ENCODE results near the gene B4GALT1. TPM values are rescaled to one million over a fixed set of nuclear protein-coding genes. Genes with fewer than 3 reads are reported as not detected.

B4GALT1 gene
- total and polyA plus RNA-seq, 2 donors (not counting 3 experiments of a cell fraction or from before 2014, with no cell fraction given): 61.4 to 66.5 TPM

DNA sequence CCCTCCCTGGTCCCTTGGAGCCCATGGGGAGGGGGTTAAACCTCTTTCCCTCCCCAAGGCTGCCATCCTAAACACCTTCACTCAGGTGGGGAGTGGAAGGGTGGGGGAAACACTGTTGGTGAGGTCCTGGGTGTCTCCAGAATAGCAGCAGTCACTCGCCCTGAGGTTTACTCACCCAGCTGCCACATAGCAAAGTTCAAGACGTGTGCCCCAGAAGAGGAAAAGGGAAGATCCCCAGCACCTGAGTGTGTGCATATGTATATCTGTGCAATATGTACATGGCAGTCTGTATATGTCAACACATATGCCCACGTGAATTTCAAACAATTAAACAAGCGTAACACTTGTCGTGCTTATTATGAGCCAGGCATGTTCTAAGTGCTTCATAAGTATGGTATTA lies 59.4 kb downstream of the B4GALT1 start:
- Histone ChIP-seq H3K9me1 (replicated peaks; ENCODE audit: control insufficient read depth, extremely low read depth, insufficient read depth, low read length) (no peaks in the 10 kb centered on the region), H3K27me3 (ENCODE audit: control insufficient read depth in 2 of 2, insufficient read depth in 2 of 2, low read length in 2 of 2) (no peaks in the 10 kb centered on the region), H2AFZ (ENCODE audit: low read depth, low read length) (peak overlapping the region; percentile 69), H3K4me3 (replicated peaks in 1 of 3; ENCODE audit: insufficient read depth in 1 of 3, low read depth in 1 of 3, low read length in 3 of 3) (no peak overlapping the region), H3K4me1 (ENCODE audit: control insufficient read depth, extremely low read depth, insufficient read depth, low read length) (peaks cover 22% of the 10 kb centered on the region), H4K20me1 (replicated peaks; ENCODE audit: control insufficient read depth, extremely low read depth, insufficient read depth, low read length) (no peaks in the 10 kb centered on the region), H3K27ac (ENCODE audit: insufficient read depth, low read depth, low read length) (peak overlapping the region; percentile 87), H3K36me3 (ENCODE audit: control insufficient read depth in 2 of 2, extremely low read depth in 1 of 2, insufficient read depth in 2 of 2, low read length in 2 of 2) (peaks cover 0 to 6% of the 10 kb centered on the region in 2 experiments), H3K4me2 (ENCODE audit: insufficient read depth, low read length) (no peak overlapping the region), H3K9me3 (replicated peaks; ENCODE audit: control insufficient read depth, insufficient read depth, low read length) (no peaks in the 10 kb centered on the region), H3K79me2 (ENCODE audit: control insufficient read depth, insufficient read depth, low read length) (no peaks in the 10 kb centered on the region), H3K9ac (replicated peaks; ENCODE audit: extremely low read depth, insufficient read depth, low read length) (peak overlapping the region; percentile 70)
- TF ChIP-seq JUN (IDR thresholded peaks at IDR 0.05; ENCODE audit: borderline replicate concordance, insufficient read depth, insufficient read length, low read depth) (no peak), MYC (IDR thresholded peaks at IDR 0.05; ENCODE audit: low read depth, low read length) (no peak), POLR2A (IDR thresholded peaks at IDR 0.05; ENCODE audit: low read depth, low read length) (no peak), MAX (IDR thresholded peaks at IDR 0.05; ENCODE audit: insufficient read depth, insufficient read length) (no peak), GATA2 (IDR thresholded peaks at IDR 0.05; ENCODE audit: insufficient read depth, insufficient read length, low read depth, low read length) (no peak), FOS (IDR thresholded peaks at IDR 0.05; ENCODE audit: borderline replicate concordance, insufficient read depth, low read length) (no peak)
- intact Hi-C loops (cut with micrococcal nuclease): loop anchor here (1.0 kb wide), 3 partner anchors 25 to 60 kb away; partner anchors contain the start of gene B4GALT1
- ChIA-PET POLR2A (no interaction called here), CTCF (no interaction called here)
- FAIRE-seq (peak; percentile 21), DNase-seq (ENCODE audit: low read depth, low spot score) (no peak)
- BruUV-seq (replicated peaks): no TSS peak
- dilution Hi-C loops (cut with MboI; ENCODE audit: extremely low pct_ligation_motif_present, low sequenced_read_pairs): no loop called here

DNA sequence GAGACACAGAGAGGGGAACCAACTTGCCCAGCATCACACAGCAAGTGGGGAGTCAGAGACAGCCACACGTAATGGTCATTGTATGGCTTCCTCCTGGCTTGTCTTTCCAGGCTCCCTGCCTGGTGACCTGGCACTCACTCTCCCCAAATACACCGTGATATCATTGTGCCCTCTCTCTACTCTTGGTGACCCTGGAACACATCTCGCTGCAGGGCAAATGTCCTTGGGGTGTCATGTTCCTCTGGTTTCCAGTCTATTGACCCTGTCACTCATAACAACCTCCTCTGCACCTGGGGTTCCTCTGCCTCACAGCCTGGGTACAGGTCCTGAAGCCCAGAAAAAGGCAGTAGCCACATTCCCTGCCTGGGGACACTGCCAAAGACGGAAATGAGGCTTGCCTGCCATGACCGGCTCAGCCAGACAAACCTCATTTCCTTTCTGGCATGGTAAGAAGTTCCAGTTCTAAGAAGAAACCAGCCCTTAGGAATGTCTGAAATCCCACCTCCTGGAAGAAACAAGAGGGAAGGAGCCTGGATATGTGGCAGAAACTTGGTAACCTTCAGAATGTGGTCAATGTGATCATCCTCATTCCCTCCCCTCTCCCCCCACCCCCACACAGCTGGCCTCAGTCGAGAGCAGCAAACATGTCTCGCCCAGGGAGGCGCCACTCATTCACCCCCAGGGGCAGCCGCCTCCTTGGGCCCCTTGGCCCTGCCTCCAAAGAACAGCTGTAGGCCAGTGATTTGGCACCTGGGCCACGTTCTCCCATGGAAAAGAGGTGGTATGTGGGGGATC lies 60.1 kb downstream of the B4GALT1 start:
- H3K9me3 ChIP-seq (replicated peaks; ENCODE audit: control insufficient read depth, insufficient read depth, low read length): no peaks in the 10 kb centered on the region
- dilution Hi-C loops (cut with MboI; ENCODE audit: extremely low pct_ligation_motif_present, low sequenced_read_pairs): no loop called here
- H3K9ac ChIP-seq (replicated peaks; ENCODE audit: extremely low read depth, insufficient read depth, low read length): peak overlapping the region; percentile 70
- no peaks in the 10 kb centered on the region for H3K27me3 ChIP-seq (ENCODE audit: control insufficient read depth in 2 of 2, insufficient read depth in 2 of 2, low read length in 2 of 2)
- TSS peak; percentile 87 for BruUV-seq (replicated peaks)
- peak overlapping the region; percentile 87 for H3K27ac ChIP-seq (ENCODE audit: insufficient read depth, low read depth, low read length)
- CTCF ChIA-PET: no interaction called here
- TF ChIP-seq POLR2AphosphoS5 (IDR thresholded peaks at IDR 0.05; ENCODE audit: insufficient read depth, low read depth, low read length) (no peak), POLR2A (IDR thresholded peaks at IDR 0.05; ENCODE audit: low read depth, low read length) (peak; percentile 41), JUN (IDR thresholded peaks at IDR 0.05; ENCODE audit: borderline replicate concordance, insufficient read depth, insufficient read length, low read depth) (peak; percentile 4), MAX (IDR thresholded peaks at IDR 0.05; ENCODE audit: insufficient read depth, insufficient read length) (no peak)
- peaks cover 22% of the 10 kb centered on the region for H3K4me1 ChIP-seq (ENCODE audit: control insufficient read depth, extremely low read depth, insufficient read depth, low read length)
- FAIRE-seq (peak; percentile 98), DNase-seq (ENCODE audit: low read depth, low spot score) (peak; percentile 85)
- H3K36me3 ChIP-seq (ENCODE audit: control insufficient read depth in 2 of 2, extremely low read depth in 1 of 2, insufficient read depth in 2 of 2, low read length in 2 of 2): peaks cover 0 to 4% of the 10 kb centered on the region in 2 experiments
- intact Hi-C loops (cut with micrococcal nuclease): loop anchor here (1.0 kb wide), 3 partner anchors 25 to 60 kb away; partner anchors contain the start of gene B4GALT1
- peak overlapping the region; percentile 53 for H3K4me2 ChIP-seq (ENCODE audit: insufficient read depth, low read length)
- H3K79me2 ChIP-seq (ENCODE audit: control insufficient read depth, insufficient read depth, low read length): no peaks in the 10 kb centered on the region
- no peaks in the 10 kb centered on the region for H4K20me1 ChIP-seq (replicated peaks; ENCODE audit: control insufficient read depth, extremely low read depth, insufficient read depth, low read length)
- H3K9me1 ChIP-seq (replicated peaks; ENCODE audit: control insufficient read depth, extremely low read depth, insufficient read depth, low read length): no peaks in the 10 kb centered on the region
- H3K4me3 ChIP-seq (replicated peaks in 1 of 3; ENCODE audit: insufficient read depth in 1 of 3, low read depth in 1 of 3, low read length in 3 of 3): no peak overlapping the region
- POLR2A ChIA-PET: no interaction called here
- peak overlapping the region; percentile 69 for H2AFZ ChIP-seq (ENCODE audit: low read depth, low read length)

All from endothelial cell of umbilical vein (primary cell).